OCI-LY7 (cell line): ENCODE data around the gene GMDS. TPM values are rescaled to one million over a fixed set of nuclear protein-coding genes. Genes with fewer than 3 reads are reported as not detected.

Experiments
- BruUV-seq: library from RNA; stranded (reverse); fragments of 400-500 nt; replicated peaks from 2 replicates; lab custom pipeline; 2021; lab: Mats Ljungman, UMichigan
- CTCF ChIA-PET: fragments of 300-600 bp; sonication (Branson Sonifier 250); formaldehyde crosslinking; loops from one replicate; lab custom pipeline; 2022; ENCODE audit warnings: antibody characterized with exemption; ENCODE audit not compliant: unreplicated experiment; lab: Charles Lee
- POLR2A ChIA-PET: fragments of 300-600 bp; sonication (Branson Sonifier 250); formaldehyde crosslinking; loops from one replicate; lab custom pipeline; 2022; ENCODE audit warnings: antibody characterized with exemption; lab: Charles Lee
- DNase-seq: peaks from one replicate; pipeline ENCODE4 v3.0.0-alpha.2; 2015; ENCODE audit warnings: low spot score
- H2AFZ ChIP-seq: fragments of 200-600 bp; sonication (generic), shearing (Covaris generic); 2 replicates; pipeline ENCODE4 v1.6.1; 2014; ENCODE audit warnings: mild to moderate bottlenecking, antibody characterized with exemption, low read length, moderate library complexity
- H3K27ac ChIP-seq: fragments of 200-600 bp; sonication (generic); 2 replicates; pipeline ENCODE4 v1.5.1; 2014; ENCODE audit warnings: mixed run types, low read depth, mild to moderate bottlenecking, moderate library complexity, low read length, inconsistent platforms; ENCODE audit not compliant: poor library complexity, severe bottlenecking
- H3K36me3 ChIP-seq: fragments of 200-600 bp; sonication (generic); 2 replicates; pipeline ENCODE4 v1.6.1; 2014; ENCODE audit warnings: mild to moderate bottlenecking, antibody characterized with exemption, low read length, moderate library complexity, mixed read lengths; ENCODE audit not compliant: insufficient read depth
- H3K4me1 ChIP-seq: fragments of 200-600 bp; sonication (generic); 2 replicates; pipeline ENCODE4 v1.5.1; 2014; ENCODE audit warnings: mild to moderate bottlenecking, low read length; ENCODE audit not compliant: insufficient read depth, poor library complexity, severe bottlenecking
- H3K4me2 ChIP-seq: fragments of 200-600 bp; sonication (generic); 2 replicates; pipeline ENCODE4 v1.6.1; 2014; ENCODE audit warnings: mild to moderate bottlenecking, low read length
- H3K4me3 ChIP-seq: fragments of 200-600 bp; sonication (generic); 2 replicates; pipeline ENCODE4 v1.5.1; 2014; ENCODE audit warnings: mild to moderate bottlenecking, low read depth, low read length; ENCODE audit not compliant: poor library complexity, severe bottlenecking
- H3K79me2 ChIP-seq: fragments of 200-600 bp; sonication (generic); 2 replicates; pipeline ENCODE4 v1.6.1; 2016; ENCODE audit warnings: low read depth, mild to moderate bottlenecking, low read length, moderate library complexity, mixed read lengths; ENCODE audit not compliant: insufficient read depth
- H3K9me2 ChIP-seq: fragments of 200-600 bp; sonication (generic); 2 replicates; pipeline ENCODE4 v1.6.1; 2016; ENCODE audit warnings: mild to moderate bottlenecking, low read length, mixed read lengths; ENCODE audit not compliant: insufficient read depth
- H3K9me3 ChIP-seq: fragments of 200-600 bp; sonication (generic); 2 replicates; pipeline ENCODE4 v1.6.1; 2014; ENCODE audit warnings: mild to moderate bottlenecking, mixed run types, low read length, mixed read lengths
- H4K20me1 ChIP-seq: fragments of 200-600 bp; sonication (generic); 2 replicates; pipeline ENCODE4 v1.6.1; 2014; ENCODE audit warnings: mild to moderate bottlenecking, antibody characterized with exemption, low read length, moderate library complexity, mixed read lengths; ENCODE audit not compliant: insufficient read depth
- EZH2phosphoT487 ChIP-seq: fragments of 200-600 bp; sonication (generic); IDR thresholded peaks from 2 replicates; pipeline ENCODE4 v1.6.1; 2018; ENCODE audit warnings: low read depth, borderline replicate concordance, mild to moderate bottlenecking, mixed run types, antibody characterized with exemption, low read length, moderate library complexity, mixed read lengths
- intact Hi-C: fragments of 100-400 bp; cut with micrococcal nuclease; formaldehyde crosslinking; loops from one replicate; pipeline ENCODE4 v1.10.0; 2022; ENCODE audit not compliant: unreplicated experiment
- total RNA-seq, 2 experiments: library from RNA; depleted of rRNA in 1 of 2; stranded (reverse); fragments of >200 nt in 1 of 2; shearing (Covaris generic) in 1 of 2; gene quantifications; 2 replicates each; pipeline ENCODE4 v1.2.3, GENCODE V29; 2014 to 2022
- TF ChIP-seq, protein P1 (sequence below): fragments of 200-600 bp; sonication (generic); conservative IDR thresholded peaks from 2 replicates; pipeline ENCODE4 v1.5.1; 2014; ENCODE audit warnings: mild to moderate bottlenecking, antibody characterized with exemption, low read length, moderate library complexity, mixed read lengths

Gene GMDS
- total RNA-seq, 2 experiments from 2014 or later, result 9.9 to 26.8 TPM

DNA sequence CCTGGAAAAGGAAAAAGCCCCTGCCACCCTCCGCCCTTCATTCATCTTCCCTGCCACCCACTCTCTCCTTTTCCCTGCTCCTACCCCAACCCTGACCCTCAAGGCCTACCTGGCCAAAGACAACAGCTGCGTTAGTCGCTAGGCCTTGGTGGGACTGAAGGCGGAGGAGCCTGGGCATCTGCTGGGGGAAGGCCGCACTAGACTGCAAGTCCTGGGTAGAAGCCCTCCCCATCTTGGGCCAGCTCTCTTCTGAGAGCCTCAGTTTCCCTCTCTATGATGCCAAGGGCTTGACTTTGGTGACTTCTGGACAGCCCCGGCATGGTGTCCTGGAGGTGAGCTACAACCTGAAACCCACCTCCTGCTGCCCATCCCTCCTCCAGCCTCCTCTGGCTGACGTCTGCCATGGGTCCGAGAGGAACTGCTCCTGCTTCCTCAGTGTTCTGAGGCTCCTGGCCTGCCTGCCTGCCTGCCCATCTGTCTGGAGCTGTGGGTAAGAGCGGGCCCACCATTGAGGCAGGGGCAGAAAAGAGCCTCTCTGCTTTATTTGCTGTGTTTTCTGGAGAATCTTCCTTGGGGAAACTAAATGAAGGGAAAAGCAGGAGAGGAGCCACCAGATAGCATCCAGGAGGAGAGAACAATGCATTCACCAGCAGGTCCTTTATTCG, 643.2 kb downstream of the GMDS start:
- no peak for TF ChIP-seq EZH2phosphoT487
- TF ChIP-seq, protein P1, sequence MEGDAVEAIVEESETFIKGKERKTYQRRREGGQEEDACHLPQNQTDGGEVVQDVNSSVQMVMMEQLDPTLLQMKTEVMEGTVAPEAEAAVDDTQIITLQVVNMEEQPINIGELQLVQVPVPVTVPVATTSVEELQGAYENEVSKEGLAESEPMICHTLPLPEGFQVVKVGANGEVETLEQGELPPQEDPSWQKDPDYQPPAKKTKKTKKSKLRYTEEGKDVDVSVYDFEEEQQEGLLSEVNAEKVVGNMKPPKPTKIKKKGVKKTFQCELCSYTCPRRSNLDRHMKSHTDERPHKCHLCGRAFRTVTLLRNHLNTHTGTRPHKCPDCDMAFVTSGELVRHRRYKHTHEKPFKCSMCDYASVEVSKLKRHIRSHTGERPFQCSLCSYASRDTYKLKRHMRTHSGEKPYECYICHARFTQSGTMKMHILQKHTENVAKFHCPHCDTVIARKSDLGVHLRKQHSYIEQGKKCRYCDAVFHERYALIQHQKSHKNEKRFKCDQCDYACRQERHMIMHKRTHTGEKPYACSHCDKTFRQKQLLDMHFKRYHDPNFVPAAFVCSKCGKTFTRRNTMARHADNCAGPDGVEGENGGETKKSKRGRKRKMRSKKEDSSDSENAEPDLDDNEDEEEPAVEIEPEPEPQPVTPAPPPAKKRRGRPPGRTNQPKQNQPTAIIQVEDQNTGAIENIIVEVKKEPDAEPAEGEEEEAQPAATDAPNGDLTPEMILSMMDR, result no peak
- Histone ChIP-seq H2AFZ (no peak overlapping the region), H3K4me2 (no peak overlapping the region), H3K36me3 (no peaks in the 10 kb centered on the region), H3K4me1 (no peaks in the 10 kb centered on the region), H4K20me1 (no peaks in the 10 kb centered on the region), H3K27ac (no peak overlapping the region), H3K9me3 (no peaks in the 10 kb centered on the region), H3K9me2 (no peaks in the 10 kb centered on the region), H3K79me2 (no peaks in the 10 kb centered on the region), H3K4me3 (no peak overlapping the region)
- no TSS peak for BruUV-seq
- CTCF ChIA-PET, result no interaction called here
- DNase-seq, result no peak
- POLR2A ChIA-PET, result interaction anchor here (0.6 kb wide), 1 partner anchor 762 kb away, joined by 3 read pairs; no protein-coding TSS in a partner anchor
- intact Hi-C loops, result loop anchor here (10.0 kb wide), 1 partner anchor 843 kb away; no protein-coding TSS in a partner anchor

DNA sequence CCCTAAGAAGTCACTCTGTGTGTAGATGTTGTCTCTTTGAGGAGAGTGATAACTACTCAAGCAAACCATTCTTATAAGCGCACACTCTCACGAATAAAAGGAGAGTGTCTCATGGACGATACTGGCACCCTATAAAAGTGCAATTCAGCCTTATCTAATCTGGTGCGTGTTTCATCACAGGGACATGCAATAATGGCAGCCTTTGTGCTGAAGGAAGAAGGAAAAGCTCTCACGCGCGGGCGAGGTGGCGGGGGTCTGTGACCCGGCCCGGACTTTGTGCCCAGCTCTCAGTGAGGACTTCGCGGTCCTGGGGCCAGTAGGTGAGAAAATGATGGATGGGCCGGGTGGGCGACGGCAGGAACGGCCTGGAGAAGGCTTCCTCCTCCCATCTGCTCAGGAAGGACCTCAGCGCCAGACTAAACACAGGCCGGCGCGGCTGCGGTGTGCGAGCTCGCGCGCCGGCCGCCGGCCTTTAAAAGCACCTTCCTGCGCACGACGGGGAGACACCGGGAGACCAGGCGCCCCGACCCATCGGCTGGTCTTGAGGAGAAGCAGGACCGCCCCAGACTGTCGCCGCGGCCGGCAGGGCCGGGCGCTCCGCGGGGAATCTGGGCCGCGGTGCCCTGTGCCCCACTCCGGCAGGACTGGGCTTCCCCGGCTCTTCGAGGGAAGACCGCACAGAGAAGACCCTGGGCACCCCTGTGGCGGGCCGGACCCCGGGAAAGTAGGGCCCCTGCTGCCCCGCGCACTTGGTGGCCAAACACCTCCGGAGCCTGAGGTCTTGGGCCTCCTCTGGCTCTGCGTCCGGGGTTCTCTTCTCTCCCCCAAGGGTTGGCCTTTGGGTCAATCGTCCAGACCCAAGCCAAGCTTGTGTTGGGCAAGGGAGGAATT, 644.0 kb downstream of the GMDS start:
- Histone ChIP-seq H4K20me1 (no peaks in the 10 kb centered on the region), H3K4me3 (no peak overlapping the region), H3K79me2 (no peaks in the 10 kb centered on the region), H3K27ac (no peak overlapping the region), H3K4me1 (no peaks in the 10 kb centered on the region), H3K4me2 (no peak overlapping the region), H3K9me2 (no peaks in the 10 kb centered on the region), H3K9me3 (no peaks in the 10 kb centered on the region), H2AFZ (no peak overlapping the region), H3K36me3 (no peaks in the 10 kb centered on the region)
- no peak for DNase-seq
- ChIA-PET CTCF (no interaction called here), POLR2A (interaction anchor here (0.6 kb wide), 1 partner anchor 279 kb away, joined by 5 read pairs; no protein-coding TSS in a partner anchor)
- no TSS peak for BruUV-seq
- TF ChIP-seq, protein P1, result no peak
- TF ChIP-seq EZH2phosphoT487, result no peak
- intact Hi-C loops, result loop anchor here (10.0 kb wide), 1 partner anchor 843 kb away; no protein-coding TSS in a partner anchor
